H1 (cell line): ENCODE measurements around the gene MASTL. TPM values are rescaled to one million over a fixed set of nuclear protein-coding genes. Genes with fewer than 3 reads are reported as not detected.

ENCODE experiments used
- ASH2L ChIP-seq: fragments of 200-600, 300-600 bp; sonication (generic); IDR thresholded peaks from one replicate; pipeline ENCODE4 v1.7.1; 2017; ENCODE audit warnings: low read length
- ATF3 ChIP-seq: IDR thresholded peaks from 2 replicates; pipeline ENCODE4 v1.6.1; 2011; ENCODE audit warnings: low read depth, mild to moderate bottlenecking, low read length; ENCODE audit not compliant: insufficient read depth
- BACH1 ChIP-seq: IDR thresholded peaks from 2 replicates; pipeline ENCODE4 v1.6.1; 2012; ENCODE audit warnings: low read length, improper control_type of control experiment
- CEBPB ChIP-seq: IDR thresholded peaks from 2 replicates; pipeline ENCODE4 v1.6.1; 2012; ENCODE audit warnings: low read depth, low read length
- CREB1 ChIP-seq: IDR thresholded peaks from 2 replicates; pipeline ENCODE4 v1.6.1; 2012; ENCODE audit warnings: inconsistent platforms
- EZH2 ChIP-seq: fragments of 200-600 bp; sonication (generic); IDR thresholded peaks from 2 replicates; pipeline ENCODE4 v1.7.1; 2012; ENCODE audit warnings: low read depth, mild to moderate bottlenecking, moderate library complexity, low read length, inconsistent platforms; ENCODE audit not compliant: severe bottlenecking
- FOSL1 ChIP-seq: IDR thresholded peaks from 2 replicates; pipeline ENCODE4 v1.6.1; 2011; ENCODE audit warnings: mild to moderate bottlenecking, low read depth, low read length, moderate library complexity; ENCODE audit not compliant: insufficient read depth
- HDAC6 ChIP-seq: IDR thresholded peaks from one replicate; pipeline ENCODE4 v1.7.1; 2012; ENCODE audit warnings: low read depth, mild to moderate bottlenecking, inconsistent platforms, low read length, moderate library complexity
- JUND ChIP-seq: IDR thresholded peaks from 2 replicates; pipeline ENCODE4 v1.6.1; 2011; ENCODE audit warnings: mild to moderate bottlenecking, improper control_type of control experiment, low read length
- KDM5A ChIP-seq: fragments of 200-600 bp; IDR thresholded peaks from 2 replicates; pipeline ENCODE4 v1.7.1; 2012; ENCODE audit warnings: mild to moderate bottlenecking, low read length, inconsistent platforms, mixed read lengths
- MAFK ChIP-seq: IDR thresholded peaks from 2 replicates; pipeline ENCODE4 v1.6.1; 2012; ENCODE audit warnings: low read depth, mild to moderate bottlenecking, improper control_type of control experiment, low read length
- POLR2A ChIP-seq, 2 experiments: IDR thresholded peaks; 1 replicate in 1 of 2; 2 replicates in 1 of 2; pipeline ENCODE4 v1.6.1; 2011; ENCODE audit warnings: low read depth in 2 of 2, low read length in 2 of 2, mild to moderate bottlenecking in 2 of 2; ENCODE audit errors: control extremely low read depth in 1 of 2
- POLR2AphosphoS5 ChIP-seq: IDR thresholded peaks from 2 replicates; pipeline ENCODE4 v1.6.1; 2011; ENCODE audit warnings: low read depth, low read length
- POU5F1 ChIP-seq: IDR thresholded peaks from 2 replicates; pipeline ENCODE4 v1.6.1; 2011; ENCODE audit warnings: low read depth, mild to moderate bottlenecking, low read length, moderate library complexity
- RAD21 ChIP-seq, 2 experiments: IDR thresholded peaks in 1 of 2; conservative IDR thresholded peaks in 1 of 2; 2 replicates each; pipeline ENCODE4 v1.6.1; 2011; ENCODE audit warnings: low read depth in 2 of 2, low read length in 2 of 2, improper control_type of control experiment in 1 of 2, inconsistent platforms in 1 of 2, mild to moderate bottlenecking in 1 of 2, moderate library complexity in 1 of 2
- RBBP5 ChIP-seq: IDR thresholded peaks from 2 replicates; pipeline ENCODE4 v1.7.1; 2012; ENCODE audit warnings: low read depth, mild to moderate bottlenecking, inconsistent platforms, low read length, moderate library complexity, borderline replicate concordance
- RXRA ChIP-seq: IDR thresholded peaks from 2 replicates; pipeline ENCODE4 v1.6.1; 2011; ENCODE audit warnings: low read depth, mild to moderate bottlenecking, low read length, moderate library complexity; ENCODE audit not compliant: insufficient read depth
- SIRT6 ChIP-seq: IDR thresholded peaks from one replicate; pipeline ENCODE4 v1.7.1; 2012; ENCODE audit warnings: low read length, inconsistent platforms
- SIX5 ChIP-seq: IDR thresholded peaks from 2 replicates; pipeline ENCODE4 v1.6.1; 2011; ENCODE audit warnings: mild to moderate bottlenecking, low read depth, low read length
- SP1 ChIP-seq: IDR thresholded peaks from 2 replicates; pipeline ENCODE4 v1.6.1; 2011; ENCODE audit warnings: low read depth, low read length
- SP4 ChIP-seq: IDR thresholded peaks from 2 replicates; pipeline ENCODE4 v1.6.1; 2012; ENCODE audit warnings: low read length, inconsistent platforms
- SRF ChIP-seq: IDR thresholded peaks from 2 replicates; pipeline ENCODE4 v1.6.1; 2011; ENCODE audit warnings: mild to moderate bottlenecking, low read depth, low read length, moderate library complexity
- TCF12 ChIP-seq: IDR thresholded peaks from 2 replicates; pipeline ENCODE4 v1.6.1; 2011; ENCODE audit warnings: low read depth, mild to moderate bottlenecking, low read length
- TEAD4 ChIP-seq: IDR thresholded peaks from 2 replicates; pipeline ENCODE4 v1.6.1; 2012; ENCODE audit warnings: low read depth, low read length, inconsistent platforms, mixed read lengths
- USF2 ChIP-seq: IDR thresholded peaks from 2 replicates; pipeline ENCODE4 v1.6.1; 2011; ENCODE audit warnings: low read length, improper control_type of control experiment
- ZNF274 ChIP-seq: IDR thresholded peaks from 2 replicates; pipeline ENCODE4 v1.7.0; 2012; ENCODE audit warnings: low read length, borderline replicate concordance; ENCODE audit errors: extremely low read depth
- polyA plus RNA-seq, 7 experiments: library from polyadenylated mRNA; depleted of rRNA in 3 of 7; stranded (reverse) in 5 of 7; unstranded in 2 of 7; fragments of >200 nt in 5 of 7; fragments of 200-250 nt in 2 of 7; gene quantifications; 1 replicate in 5 of 7; 2 replicates in 1 of 7; 4 replicates in 1 of 7; pipeline versions ENCODE4 v1.2.1 to v1.2.3, GENCODE V29; 2011 to 2013; ENCODE audit warnings: missing spikeins in 2 of 7, mixed read lengths in 2 of 7
- total RNA-seq: library from RNA; stranded (reverse); fragmentation: NEBNext Ultra II Directional; extraction: Animal tissue kit (Norgen Biotek cat#: 25700); gene quantifications from 2 replicates; pipeline ENCODE4 v1.2.1, GENCODE V29; 2021

MASTL gene
- total and polyA plus RNA-seq, 2 of the 8 experiments (the other 6 are each of a cell fraction or from before 2014, with no cell fraction given), result 14.9 to 42.5 TPM

- TF ChIP-seq CEBPB (no peak), FOSL1 (no peak), USF2 (no peak), EZH2 (no peak), RBBP5 (peak; percentile 46; the same call in 1 of the 2 replicates), JUND (peak; percentile 85), ASH2L (no peak), RXRA (no peak), SRF (no peak), RAD21 (IDR thresholded peaks at IDR 0.05 in 1 of 2, conservative IDR thresholded peaks at IDR 0.05 in 1 of 2; ENCODE audit: low read depth in 2 of 2, low read length in 2 of 2) (no peak), ATF3 (no peak), HDAC6 (no peak), SIX5 (no peak), POLR2AphosphoS5 (peak; percentile 81), POLR2A (IDR thresholded peaks at IDR 0.05; ENCODE audit: control extremely low read depth in 1 of 2, low read depth in 2 of 2, low read length in 2 of 2) (peak in 1 of 2 experiments; percentile 79; a peak in 2 of 3 replicates), CREB1 (peak; percentile 95), KDM5A (no peak), BACH1 (peak; percentile 70; the same call in 1 of the 2 replicates), TEAD4 (no peak), POU5F1 (no peak), MAFK (no peak), ZNF274 (no peak), TCF12 (no peak), SP4 (no peak), SP1 (0 out of 2 replicates have a peak, but pooled peaks have one; percentile 46), SIRT6 (no peak)
These were observed at the start of gene MASTL (continued) for GRCh38 chr10:27155066-27155754.
